ENCODE data around the gene FUBP3.

The FUBP3 gene

GRCh38 chr9:130665431-130666392, 86.3 kb downstream of the FUBP3 start:
- Histone ChIP-seq H3K4me3 (ENCODE audit: low read depth, low read length) (no peak overlapping the region), H3K27me3 (peaks cover 70% of the 10 kb centered on the region)
- TF ChIP-seq CTCF (IDR thresholded peaks at IDR 0.05; ENCODE audit: low read depth, low read length), result no peak

GRCh38 chr9:130666393-130667119, 87.2 kb downstream of the FUBP3 start:
- H3K9me3 ChIP-seq, result no peaks in the 10 kb centered on the region
- no peaks in the 10 kb centered on the region for H3K36me3 ChIP-seq
- peaks cover 62% of the 10 kb centered on the region for H3K27me3 ChIP-seq
- TF ChIP-seq CTCF (IDR thresholded peaks at IDR 0.05; ENCODE audit: low read depth, low read length), result no peak
- no peak overlapping the region for H3K4me3 ChIP-seq (ENCODE audit: low read depth, low read length)
- H3K4me1 ChIP-seq, result no peaks in the 10 kb centered on the region
- no peak for DNase-seq

More at GRCh38 chr9:130665431-130666392, 86.3 kb downstream of the FUBP3 start:
- Histone ChIP-seq H3K9me3 (no peaks in the 10 kb centered on the region), H3K4me1 (no peaks in the 10 kb centered on the region), H3K36me3 (no peaks in the 10 kb centered on the region)
- no peak for DNase-seq

- TF ChIP-seq CTCF (IDR thresholded peaks at IDR 0.05; ENCODE audit: low read depth, low read length), result no peak
- no peak overlapping the region for H3K4me3 ChIP-seq (ENCODE audit: low read depth, low read length)
- H3K9me3 ChIP-seq, result no peaks in the 10 kb centered on the region
- no peak for DNase-seq
- peaks cover 56% of the 10 kb centered on the region for H3K27me3 ChIP-seq
- H3K4me1 ChIP-seq, result peaks cover under 1% of the 10 kb centered on the region; the same call in 1 of the 2 replicates
- no peaks in the 10 kb centered on the region for H3K36me3 ChIP-seq
These were observed 87.7 kb downstream of the FUBP3 start for GRCh38 chr9:130667120-130667435.

GRCh38 chr9:130668196-130668595, 88.8 kb downstream of the FUBP3 start:
- DNase-seq, result no peak
- no peaks in the 10 kb centered on the region for H3K36me3 ChIP-seq
- no peak overlapping the region for H3K4me3 ChIP-seq (ENCODE audit: low read depth, low read length)
- H3K27me3 ChIP-seq, result peaks cover 45% of the 10 kb centered on the region
- no peaks in the 10 kb centered on the region for H3K9me3 ChIP-seq
- peaks cover 12% of the 10 kb centered on the region for H3K4me1 ChIP-seq
- no peak for TF ChIP-seq CTCF (IDR thresholded peaks at IDR 0.05; ENCODE audit: low read depth, low read length)

- Histone ChIP-seq H3K4me3 (ENCODE audit: low read depth, low read length) (no peak overlapping the region), H3K9me3 (no peaks in the 10 kb centered on the region), H3K36me3 (no peaks in the 10 kb centered on the region), H3K27me3 (peaks cover 41% of the 10 kb centered on the region), H3K4me1 (peaks cover 13% of the 10 kb centered on the region)
- TF ChIP-seq CTCF (IDR thresholded peaks at IDR 0.05; ENCODE audit: low read depth, low read length), result no peak
- no peak for DNase-seq
These were observed 89.3 kb downstream of the FUBP3 start for GRCh38 chr9:130668659-130669058.

- H3K27me3 ChIP-seq, result peaks cover 27% of the 10 kb centered on the region
- no peak for TF ChIP-seq CTCF (IDR thresholded peaks at IDR 0.05; ENCODE audit: low read depth, low read length)
- H3K4me1 ChIP-seq, result peaks cover 13% of the 10 kb centered on the region
- no peaks in the 10 kb centered on the region for H3K9me3 ChIP-seq
- no peak overlapping the region for H3K4me3 ChIP-seq (ENCODE audit: low read depth, low read length)
- DNase-seq, result no peak
- H3K36me3 ChIP-seq, result no peaks in the 10 kb centered on the region
These were observed 90.6 kb downstream of the FUBP3 start for GRCh38 chr9:130669965-130670364.

Data from BE2C (cell line).